H9 (cell line): Measurements from ENCODE around the gene CARD19. TPM values are rescaled to one million over a fixed set of nuclear protein-coding genes. Genes with fewer than 3 reads are reported as not detected.

Experiments used
- DNase-seq: peaks from one replicate; pipeline ENCODE4 v3.0.0-alpha.2; 2017
- H2AFZ ChIP-seq: one replicate; pipeline ENCODE4 v1.6.1; 2013; ENCODE audit warnings: mild to moderate bottlenecking, low read length, control low read depth, moderate library complexity
- H2AK5ac ChIP-seq: 2 replicates; pipeline ENCODE4 v1.6.1; 2013; ENCODE audit warnings: low read length, control low read depth, mixed read lengths; ENCODE audit not compliant: insufficient read length
- H2BK120ac ChIP-seq: one replicate; pipeline ENCODE4 v1.6.1; 2013; ENCODE audit warnings: low read depth, mild to moderate bottlenecking, low read length, control low read depth, inconsistent platforms; ENCODE audit not compliant: poor library complexity, severe bottlenecking
- H2BK12ac ChIP-seq: 2 replicates; pipeline ENCODE4 v1.6.1; 2013; ENCODE audit warnings: low read length, control low read depth, mixed read lengths, low read depth; ENCODE audit not compliant: insufficient read length
- H2BK15ac ChIP-seq: 2 replicates; pipeline ENCODE4 v1.6.1; 2013; ENCODE audit warnings: low read depth, low read length, control low read depth
- H2BK20ac ChIP-seq: one replicate; pipeline ENCODE4 v1.6.1; 2013; ENCODE audit warnings: low read depth, mild to moderate bottlenecking, low read length, control low read depth, inconsistent platforms; ENCODE audit not compliant: poor library complexity, severe bottlenecking
- H2BK5ac ChIP-seq: 2 replicates; pipeline ENCODE4 v1.6.1; 2013; ENCODE audit warnings: low read length, control low read depth, mixed read lengths; ENCODE audit not compliant: insufficient read length
- H3K14ac ChIP-seq: 2 replicates; pipeline ENCODE4 v1.6.1; 2013; ENCODE audit warnings: low read length, control low read depth; ENCODE audit not compliant: insufficient read depth
- H3K18ac ChIP-seq: 2 replicates; pipeline ENCODE4 v1.6.1; 2013; ENCODE audit warnings: low read depth, mild to moderate bottlenecking, mixed read lengths, low read length, control low read depth; ENCODE audit not compliant: insufficient read length
- H3K23ac ChIP-seq: 2 replicates; pipeline ENCODE4 v1.6.1; 2013; ENCODE audit warnings: low read length, control low read depth, mixed read lengths, low read depth; ENCODE audit not compliant: insufficient read length
- H3K23me2 ChIP-seq: 2 replicates; pipeline ENCODE4 v1.6.1; 2013; ENCODE audit warnings: low read depth, mild to moderate bottlenecking, mixed read lengths, low read length, control low read depth; ENCODE audit not compliant: insufficient read length, poor library complexity, severe bottlenecking
- H3K27ac ChIP-seq: 2 replicates; pipeline ENCODE4 v1.5.1; 2013; ENCODE audit warnings: low read length, control low read depth, mixed read lengths, low read depth; ENCODE audit not compliant: insufficient read length
- H3K27me3 ChIP-seq: 2 replicates; pipeline ENCODE4 v1.6.1; 2013; ENCODE audit warnings: low read length, control low read depth, inconsistent platforms; ENCODE audit not compliant: insufficient read depth
- H3K4ac ChIP-seq: 2 replicates; pipeline ENCODE4 v1.6.1; 2013; ENCODE audit warnings: low read depth, mild to moderate bottlenecking, control low read depth, inconsistent platforms, low read length, moderate library complexity
- H3K4me1 ChIP-seq: 2 replicates; pipeline ENCODE4 v1.6.1; 2013; ENCODE audit warnings: low read length, control low read depth, inconsistent platforms; ENCODE audit not compliant: insufficient read depth
- H3K4me2 ChIP-seq: 2 replicates; pipeline ENCODE4 v1.6.1; 2013; ENCODE audit warnings: low read length, control low read depth, mixed read lengths; ENCODE audit not compliant: insufficient read length, insufficient read depth
- H3K56ac ChIP-seq: 2 replicates; pipeline ENCODE4 v1.6.1; 2013; ENCODE audit warnings: low read depth, mild to moderate bottlenecking, mixed read lengths, low read length, control low read depth; ENCODE audit not compliant: insufficient read length
- H3K79me1 ChIP-seq: 2 replicates; pipeline ENCODE4 v1.6.1; 2013; ENCODE audit warnings: low read depth, mild to moderate bottlenecking, moderate library complexity, low read length, control low read depth, inconsistent platforms; ENCODE audit not compliant: insufficient read depth, poor library complexity, severe bottlenecking
- H3K79me2 ChIP-seq: 2 replicates; pipeline ENCODE4 v1.6.1; 2013; ENCODE audit warnings: low read length, control low read depth, inconsistent platforms; ENCODE audit not compliant: insufficient read depth
- H3K9ac ChIP-seq: 2 replicates; pipeline ENCODE4 v1.6.1; 2013; ENCODE audit warnings: low read length, control low read depth, mixed read lengths; ENCODE audit not compliant: insufficient read length; ENCODE audit errors: extremely low read depth
- H3K9me3 ChIP-seq: one replicate; pipeline ENCODE4 v1.6.1; 2013; ENCODE audit warnings: low read depth, low read length, inconsistent platforms; ENCODE audit not compliant: control insufficient read depth
- H3T11ph ChIP-seq: one replicate; pipeline ENCODE4 v1.6.1; 2013; ENCODE audit warnings: mild to moderate bottlenecking, low read length, control low read depth, inconsistent platforms
- H4K20me1 ChIP-seq: one replicate; pipeline ENCODE4 v1.6.1; 2013; ENCODE audit not compliant: control insufficient read depth, insufficient read length, insufficient read depth
- H4K5ac ChIP-seq: 2 replicates; pipeline ENCODE4 v1.6.1; 2013; ENCODE audit warnings: low read depth, mild to moderate bottlenecking, mixed read lengths, low read length, control low read depth; ENCODE audit not compliant: insufficient read length
- H4K8ac ChIP-seq: replicated peaks from 2 replicates; pipeline ENCODE4 v1.6.1; 2013; ENCODE audit warnings: low read length, control low read depth, mixed read lengths, low read depth; ENCODE audit not compliant: insufficient read length
- H4K91ac ChIP-seq: 2 replicates; pipeline ENCODE4 v1.6.1; 2013; ENCODE audit warnings: low read depth, mild to moderate bottlenecking, moderate library complexity, mixed read lengths, low read length, control low read depth; ENCODE audit not compliant: insufficient read length
- H3K27ac Mint-ChIP-seq, 3 experiments: 2 replicates in 2 of 3; 3 replicates in 1 of 3; pipeline ENCODE4 v1.8.0; 2020 to 2021; ENCODE audit warnings: mixed read lengths in 3 of 3, mild to moderate bottlenecking in 1 of 3, moderate library complexity in 1 of 3
- H3K27me3 Mint-ChIP-seq: 2 replicates; pipeline ENCODE4 v1.8.0; 2021; ENCODE audit warnings: low read depth, mild to moderate bottlenecking, moderate library complexity, mixed read lengths
- H3K36me3 Mint-ChIP-seq, 3 experiments: 2 replicates in 2 of 3; 3 replicates in 1 of 3; pipeline ENCODE4 v1.8.0; 2020 to 2021; ENCODE audit warnings: low read depth in 3 of 3, mixed read lengths in 3 of 3; ENCODE audit not compliant: insufficient read depth in 1 of 3
- H3K4me1 Mint-ChIP-seq, 2 experiments: 2 replicates each; pipeline ENCODE4 v1.8.0; 2020; ENCODE audit warnings: mixed read lengths in 2 of 2
- H3K4me3 Mint-ChIP-seq, 2 experiments: 2 replicates in 1 of 2; 3 replicates in 1 of 2; pipeline ENCODE4 v1.8.0; 2020 to 2021; ENCODE audit warnings: mild to moderate bottlenecking in 2 of 2, mixed read lengths in 2 of 2, moderate library complexity in 1 of 2
- H3K9me3 Mint-ChIP-seq, 2 experiments: 2 replicates in 1 of 2; 3 replicates in 1 of 2; pipeline ENCODE4 v1.8.0; 2020; ENCODE audit warnings: mild to moderate bottlenecking in 2 of 2, mixed read lengths in 2 of 2, moderate library complexity in 1 of 2
- CTCF ChIP-seq: fragments of 200-600 bp; sonication (generic); conservative IDR thresholded peaks from 3 replicates; pipeline ENCODE4 v1.8.0; 2021; ENCODE audit warnings: antibody characterized with exemption, mild to moderate bottlenecking
- WGBS: extraction: QIAGEN DNeasy Blood & Tissue Kit; methylation state at CpG from one replicate; pipeline ENCODE4 v1.1.7; 2013; ENCODE audit warnings: missing lambda C conversion rate, low lambda C conversion rate, mixed read lengths; ENCODE audit not compliant: insufficient read length; ENCODE audit errors: extremely low coverage; 5-methylcytosine and 5-hydroxymethylcytosine counted together
- total RNA-seq: library from RNA; stranded (reverse); gene quantifications from 2 replicates; pipeline ENCODE4 v1.2.1, GENCODE V29; 2021

Gene CARD19
- total RNA-seq, 1 experiment from 2014 or later = 21.4 TPM

GRCh38 chr9:93077367-93077766 is 18.6 kb upstream of the CARD19 start:
- Mint-ChIP-seq H3K27me3 (no peaks in the 10 kb centered on the region), H3K4me3 (no peak overlapping the region), H3K4me1 (no peaks in the 10 kb centered on the region), H3K27ac (no peak overlapping the region), H3K36me3 (no peaks in the 10 kb centered on the region; a peak in 1 of 7 replicates), H3K9me3 (no peaks in the 10 kb centered on the region)
- Histone ChIP-seq H3K14ac (no peak overlapping the region), H3K4me1 (no peaks in the 10 kb centered on the region), H2BK12ac (no peak overlapping the region), H3K4me2 (no peak overlapping the region), H3K4ac (no peak overlapping the region), H3K56ac (no peak overlapping the region), H4K5ac (no peak overlapping the region), H2BK5ac (no peak overlapping the region), H3K18ac (no peak overlapping the region), H2AFZ (no peak overlapping the region), H3K79me1 (no peaks in the 10 kb centered on the region), H3K27me3 (no peaks in the 10 kb centered on the region), H4K8ac (no peak overlapping the region), H3T11ph (no peak overlapping the region), H4K20me1 (no peaks in the 10 kb centered on the region), H4K91ac (no peak overlapping the region), H2BK15ac (no peak overlapping the region), H2BK120ac (no peak overlapping the region), H3K9ac (no peak overlapping the region), H2BK20ac (no peak overlapping the region), H3K79me2 (no peaks in the 10 kb centered on the region), H3K23ac (no peak overlapping the region), H2AK5ac (no peak overlapping the region), H3K9me3 (no peaks in the 10 kb centered on the region), H3K23me2 (no peaks in the 10 kb centered on the region), H3K27ac (no peak overlapping the region)
- WGBS = no CpG with 5 or more reads among the region's 1 CpG
- TF ChIP-seq CTCF = no peak
- no peak for DNase-seq
